A673 (cell line): Measurements from ENCODE around the gene PRKCSH.

Experiments
- CTCF ChIP-seq: fragments of 300-800, 200-600 bp; sonication (generic); conservative IDR thresholded peaks from 2 replicates; pipeline ENCODE4 v1.5.1; 2017; ENCODE audit warnings: low read depth, mild to moderate bottlenecking, antibody characterized with exemption, low read length, moderate library complexity, mixed read lengths
- EZH2 ChIP-seq: fragments of 200-600 bp; sonication (generic); IDR thresholded peaks from 2 replicates; pipeline ENCODE4 v1.6.1; 2017; ENCODE audit warnings: borderline replicate concordance, low read depth, mild to moderate bottlenecking, mixed read lengths, antibody characterized with exemption, low read length; ENCODE audit not compliant: poor library complexity, severe bottlenecking

- TF ChIP-seq CTCF: no peak
- peak; percentile 46 for TF ChIP-seq EZH2
These were observed 45.5 kb downstream of the PRKCSH start, which contains the start of gene ELAVL3 for GRCh38 chr19:11480715-11481533.
